GM21423 (cell line): ENCODE data around the gene EPB41L2.

Experiments used
- ATAC-seq: cut with Tn5 transposase; IDR thresholded peaks from one replicate; pipeline ENCODE4 v1.9.1; 2021; ENCODE audit warnings: mild to moderate bottlenecking, moderate library complexity; ENCODE audit not compliant: unreplicated experiment

The EPB41L2 gene

GRCh38 chr6:130980310-130981032 lies 82.6 kb downstream of the EPB41L2 start:
- no peak for ATAC-seq

GRCh38 chr6:130978660-130979396 lies 84.2 kb downstream of the EPB41L2 start:
- ATAC-seq: no peak

GRCh38 chr6:130978180-130978579 lies 84.9 kb downstream of the EPB41L2 start:
- no peak for ATAC-seq

- ATAC-seq: no peak
Measured at GRCh38 chr6:130975325-130975724, 87.7 kb downstream of the EPB41L2 start.

- ATAC-seq: no peak
Measured at GRCh38 chr6:130973521-130974277, 89.3 kb downstream of the EPB41L2 start.

- ATAC-seq: no peak
Measured at GRCh38 chr6:130971504-130971903, 91.5 kb downstream of the EPB41L2 start.

- no peak for ATAC-seq
Measured at GRCh38 chr6:130970839-130971410, 92.1 kb downstream of the EPB41L2 start.

GRCh38 chr6:130969791-130970491 lies 93.1 kb downstream of the EPB41L2 start:
- no peak for ATAC-seq

- no peak for ATAC-seq
Measured at GRCh38 chr6:130969166-130969565, 93.9 kb downstream of the EPB41L2 start.

- no peak for ATAC-seq
Measured at GRCh38 chr6:130968476-130968875, 94.6 kb downstream of the EPB41L2 start.

GRCh38 chr6:130967502-130968445 lies 95.3 kb downstream of the EPB41L2 start:
- ATAC-seq: no peak

GRCh38 chr6:130966344-130966980 lies 96.6 kb downstream of the EPB41L2 start:
- ATAC-seq: no peak

GRCh38 chr6:130965656-130966055 lies 97.4 kb downstream of the EPB41L2 start:
- ATAC-seq: no peak

- ATAC-seq: peak; percentile 55
Measured at GRCh38 chr6:130964808-130965604, 98.0 kb downstream of the EPB41L2 start.

GRCh38 chr6:130964289-130964688 lies 98.8 kb downstream of the EPB41L2 start:
- ATAC-seq: no peak

GRCh38 chr6:130962966-130963365 lies 100.1 kb downstream of the EPB41L2 start:
- no peak for ATAC-seq

- peak; percentile 48 for ATAC-seq
Measured at GRCh38 chr6:130961148-130961547, 101.9 kb downstream of the EPB41L2 start.

GRCh38 chr6:130959951-130960350 lies 103.1 kb downstream of the EPB41L2 start:
- ATAC-seq: no peak
